NCI-H2196 treated with DMSO at 0.1 percent for 48 hours (cell line): Measurements from ENCODE around the gene GRM7.

ENCODE experiments used
- DNase-seq: peaks from one replicate; lab custom pipeline; 2025; ENCODE audit not compliant: unreplicated experiment; lab: John Stamatoyannopoulos, UW

Gene GRM7

GRCh38 chr3:7392206-7392605 is 531.3 kb downstream of the GRM7 start:
- DNase-seq, result no peak

- no peak for DNase-seq
Observed at GRCh38 chr3:7393944-7394605, 533.2 kb downstream of the GRM7 start.

GRCh38 chr3:7396534-7396933 is 535.6 kb downstream of the GRM7 start:
- DNase-seq, result no peak

- no peak for DNase-seq
Observed at GRCh38 chr3:7397097-7397496, 536.2 kb downstream of the GRM7 start.

- DNase-seq, result no peak
Observed at GRCh38 chr3:7400360-7400759, 539.4 kb downstream of the GRM7 start.

- DNase-seq, result no peak
Observed at GRCh38 chr3:7401418-7401817, 540.5 kb downstream of the GRM7 start.

- DNase-seq, result no peak
Observed at GRCh38 chr3:7407107-7407506, 546.2 kb downstream of the GRM7 start.

- DNase-seq, result no peak
Observed at GRCh38 chr3:7410782-7411181, 549.9 kb downstream of the GRM7 start.

GRCh38 chr3:7421065-7421464 is 560.1 kb downstream of the GRM7 start:
- no peak for DNase-seq

GRCh38 chr3:7423036-7423435 is 562.1 kb downstream of the GRM7 start:
- no peak for DNase-seq

- no peak for DNase-seq
Observed at GRCh38 chr3:7423995-7424394, 563.1 kb downstream of the GRM7 start.

- DNase-seq, result no peak
Observed at GRCh38 chr3:7428206-7428718, 567.3 kb downstream of the GRM7 start.

- DNase-seq, result no peak
Observed at GRCh38 chr3:7432610-7433009, 571.7 kb downstream of the GRM7 start.

- no peak for DNase-seq
Observed at GRCh38 chr3:7433073-7433472, 572.2 kb downstream of the GRM7 start.

- DNase-seq, result no peak
Observed at GRCh38 chr3:7436542-7436941, 575.6 kb downstream of the GRM7 start.

- no peak for DNase-seq
Observed at GRCh38 chr3:7437231-7437630, 576.3 kb downstream of the GRM7 start.

- DNase-seq, result no peak
Observed at GRCh38 chr3:7439101-7439680, 578.3 kb downstream of the GRM7 start.

GRCh38 chr3:7444886-7445285 is 584.0 kb downstream of the GRM7 start:
- no peak for DNase-seq

- DNase-seq, result no peak
Observed at GRCh38 chr3:7445331-7445730, 584.4 kb downstream of the GRM7 start.

GRCh38 chr3:7447197-7447769 is 586.4 kb downstream of the GRM7 start:
- DNase-seq, result no peak

GRCh38 chr3:7456386-7456785 is 595.5 kb downstream of the GRM7 start:
- no peak for DNase-seq

- no peak for DNase-seq
Observed at GRCh38 chr3:7461202-7461825, 600.4 kb downstream of the GRM7 start.
